Tibial artery (tissue), 4 donors: ENCODE measurements around the gene CD46.

Experiments used
- DNase-seq, 2 donors: peaks; one replicate each; pipeline ENCODE4 v3.0.0-alpha.2; 2019
- H3K27ac ChIP-seq, 2 donors: fragments of 200-600 bp; sonication (generic) in 1 of 2; 1 replicate in 1 of 2; 2 replicates in 1 of 2; pipeline ENCODE4 v1.5.1; 2018 to 2019; ENCODE audit warnings: mild to moderate bottlenecking in 1 of 2
- H3K27me3 ChIP-seq, 2 donors: fragments of 200-600 bp; sonication (generic) in 1 of 2; one replicate each; pipeline versions ENCODE4 v1.5.1 to v1.6.0; 2016 to 2019
- H3K36me3 ChIP-seq, 3 donors: fragments of 200-600 bp; sonication (generic) in 2 of 3; one replicate each; pipeline ENCODE4 v1.5.1; 2016 to 2019; ENCODE audit warnings: mild to moderate bottlenecking in 2 of 3
- H3K4me1 ChIP-seq, 4 donors: fragments of 200-600 bp; sonication (generic) in 2 of 4; 1 replicate in 3 of 4; 2 replicates in 1 of 4; pipeline ENCODE4 v1.5.1; 2016 to 2019
- H3K4me3 ChIP-seq, 2 donors: fragments of 200-600 bp; sonication (generic) in 1 of 2; 1 replicate in 1 of 2; 2 replicates in 1 of 2; pipeline ENCODE4 v1.5.1; 2018 to 2019; ENCODE audit warnings: mild to moderate bottlenecking in 2 of 2
- H3K9me3 ChIP-seq, 3 donors: fragments of 200-600 bp; sonication (generic) in 1 of 3; one replicate each; pipeline ENCODE4 v1.5.1; 2016 to 2019
- intact Hi-C: fragments of 100-400 bp; cut with DNase I; formaldehyde crosslinking; loops from one replicate; pipeline ENCODE4 v1.15.0; 2023; ENCODE audit warnings: low total_unique reads
- TF ChIP-seq, protein P1 (sequence below), 2 experiments: fragments of 200-600 bp in 1 of 2; fragments of 450-650 bp in 1 of 2; IDR thresholded peaks; one replicate each; pipeline ENCODE4 v1.5.1; 2017 to 2019; ENCODE audit warnings: antibody characterized with exemption in 2 of 2, mild to moderate bottlenecking in 1 of 2, moderate library complexity in 1 of 2

Gene CD46

DNA sequence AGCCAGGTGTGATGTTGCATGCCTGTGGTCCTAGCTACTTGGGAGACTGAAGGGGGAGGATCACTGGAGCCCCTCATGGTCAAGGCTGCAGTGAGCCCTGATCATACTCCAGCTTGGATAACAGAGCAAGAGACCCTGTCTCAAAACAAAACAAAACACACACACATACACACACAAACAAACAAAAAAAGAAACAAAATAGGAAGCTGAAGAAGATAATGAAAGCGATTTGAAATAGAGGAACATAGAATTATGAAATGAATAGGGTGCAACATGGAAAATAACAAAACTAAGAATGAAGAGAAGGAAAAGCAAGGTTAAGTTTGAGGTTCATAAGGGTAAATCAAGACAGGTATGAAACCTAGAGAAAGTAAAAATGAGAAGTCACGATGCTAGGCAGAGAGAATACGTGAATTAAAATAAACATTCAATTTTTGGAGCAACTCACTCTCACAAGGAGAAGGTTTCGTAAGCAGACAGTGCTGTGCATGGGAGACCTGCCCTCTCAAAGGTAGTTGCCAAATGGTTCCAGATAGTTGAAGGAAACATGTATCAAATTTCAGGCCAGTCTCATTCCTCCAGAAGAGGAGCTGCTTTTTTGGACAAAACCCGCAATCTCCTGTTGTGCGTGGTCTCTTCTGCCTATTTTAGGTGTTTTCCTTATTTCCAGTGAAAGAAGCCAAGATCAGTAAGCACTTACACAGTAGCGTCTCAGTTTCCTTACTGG, 3.3 kb downstream of the CD46 start:
- peaks cover 17 to 31% (median 28%) of the 10 kb centered on the region in 3 donors for H3K36me3 ChIP-seq
- intact Hi-C loops: loop anchor here (5.0 kb wide), 1 partner anchor 57 kb away; no protein-coding TSS in a partner anchor
- no peak overlapping the region for H3K4me3 ChIP-seq
- DNase-seq: no peak
- H3K9me3 ChIP-seq: no peaks in the 10 kb centered on the region
- H3K4me1 ChIP-seq: peaks cover 0 to 51% (median 37%) of the 10 kb centered on the region in 4 donors
- no peak overlapping the region for H3K27ac ChIP-seq
- no peaks in the 10 kb centered on the region for H3K27me3 ChIP-seq
- TF ChIP-seq, protein P1, sequence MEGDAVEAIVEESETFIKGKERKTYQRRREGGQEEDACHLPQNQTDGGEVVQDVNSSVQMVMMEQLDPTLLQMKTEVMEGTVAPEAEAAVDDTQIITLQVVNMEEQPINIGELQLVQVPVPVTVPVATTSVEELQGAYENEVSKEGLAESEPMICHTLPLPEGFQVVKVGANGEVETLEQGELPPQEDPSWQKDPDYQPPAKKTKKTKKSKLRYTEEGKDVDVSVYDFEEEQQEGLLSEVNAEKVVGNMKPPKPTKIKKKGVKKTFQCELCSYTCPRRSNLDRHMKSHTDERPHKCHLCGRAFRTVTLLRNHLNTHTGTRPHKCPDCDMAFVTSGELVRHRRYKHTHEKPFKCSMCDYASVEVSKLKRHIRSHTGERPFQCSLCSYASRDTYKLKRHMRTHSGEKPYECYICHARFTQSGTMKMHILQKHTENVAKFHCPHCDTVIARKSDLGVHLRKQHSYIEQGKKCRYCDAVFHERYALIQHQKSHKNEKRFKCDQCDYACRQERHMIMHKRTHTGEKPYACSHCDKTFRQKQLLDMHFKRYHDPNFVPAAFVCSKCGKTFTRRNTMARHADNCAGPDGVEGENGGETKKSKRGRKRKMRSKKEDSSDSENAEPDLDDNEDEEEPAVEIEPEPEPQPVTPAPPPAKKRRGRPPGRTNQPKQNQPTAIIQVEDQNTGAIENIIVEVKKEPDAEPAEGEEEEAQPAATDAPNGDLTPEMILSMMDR (IDR thresholded peaks at IDR 0.05): no peak

- H3K9me3 ChIP-seq: no peaks in the 10 kb centered on the region
- H3K4me1 ChIP-seq: peaks cover 0 to 41% (median 32%) of the 10 kb centered on the region in 4 donors
- TF ChIP-seq, protein P1 (IDR thresholded peaks at IDR 0.05): no peak
- H3K27ac ChIP-seq: no peak overlapping the region
- no peaks in the 10 kb centered on the region for H3K27me3 ChIP-seq
- H3K36me3 ChIP-seq: peaks cover 24 to 37% (median 35%) of the 10 kb centered on the region in 3 donors
- no peak overlapping the region for H3K4me3 ChIP-seq
- no peak for DNase-seq
- intact Hi-C loops: no loop called here
These were observed 4.2 kb downstream of the CD46 start for GRCh38 chr1:207755846-207756693.

GRCh38 chr1:207762622-207763021, 10.8 kb downstream of the CD46 start:
- TF ChIP-seq, protein P1 (IDR thresholded peaks at IDR 0.05): no peak
- Histone ChIP-seq H3K4me3 (no peak overlapping the region), H3K27ac (no peak overlapping the region), H3K36me3 (peaks cover 57 to 82% (median 81%) of the 10 kb centered on the region in 3 donors), H3K4me1 (no peaks in the 10 kb centered on the region), H3K27me3 (no peaks in the 10 kb centered on the region), H3K9me3 (no peaks in the 10 kb centered on the region)
- no peak for DNase-seq
- intact Hi-C loops: no loop called here

- TF ChIP-seq, protein P1 (IDR thresholded peaks at IDR 0.05): no peak
- H3K4me3 ChIP-seq: no peak overlapping the region
- no peaks in the 10 kb centered on the region for H3K27me3 ChIP-seq
- peaks cover 52 to 81% (median 77%) of the 10 kb centered on the region in 3 donors for H3K36me3 ChIP-seq
- no peak overlapping the region for H3K27ac ChIP-seq
- DNase-seq: no peak
- intact Hi-C loops: no loop called here
- no peaks in the 10 kb centered on the region for H3K9me3 ChIP-seq
- H3K4me1 ChIP-seq: no peaks in the 10 kb centered on the region
These were observed 11.2 kb downstream of the CD46 start for GRCh38 chr1:207763091-207763490.

- TF ChIP-seq, protein P1 (IDR thresholded peaks at IDR 0.05): no peak
These were observed 12.1 kb downstream of the CD46 start for GRCh38 chr1:207763972-207764371.

More at GRCh38 chr1:207763972-207764371, 12.1 kb downstream of the CD46 start:
- intact Hi-C loops: no loop called here
- Histone ChIP-seq H3K4me1 (no peaks in the 10 kb centered on the region), H3K4me3 (no peak overlapping the region), H3K27ac (no peak overlapping the region), H3K27me3 (no peaks in the 10 kb centered on the region), H3K9me3 (no peaks in the 10 kb centered on the region), H3K36me3 (peaks cover 52 to 77% (median 76%) of the 10 kb centered on the region in 3 donors)
- no peak for DNase-seq
